Measurements from ENCODE around the gene OPCML. TPM values are rescaled to one million over a fixed set of nuclear protein-coding genes. Genes with fewer than 3 reads are reported as not detected.
A peak's percentile ranks its signal among the peaks of the same experiment; 100 is the strongest.

Gene OPCML
- total and polyA plus RNA-seq, 2 experiments from 2014 or later = 0.21 to 0.51 TPM

DNA sequence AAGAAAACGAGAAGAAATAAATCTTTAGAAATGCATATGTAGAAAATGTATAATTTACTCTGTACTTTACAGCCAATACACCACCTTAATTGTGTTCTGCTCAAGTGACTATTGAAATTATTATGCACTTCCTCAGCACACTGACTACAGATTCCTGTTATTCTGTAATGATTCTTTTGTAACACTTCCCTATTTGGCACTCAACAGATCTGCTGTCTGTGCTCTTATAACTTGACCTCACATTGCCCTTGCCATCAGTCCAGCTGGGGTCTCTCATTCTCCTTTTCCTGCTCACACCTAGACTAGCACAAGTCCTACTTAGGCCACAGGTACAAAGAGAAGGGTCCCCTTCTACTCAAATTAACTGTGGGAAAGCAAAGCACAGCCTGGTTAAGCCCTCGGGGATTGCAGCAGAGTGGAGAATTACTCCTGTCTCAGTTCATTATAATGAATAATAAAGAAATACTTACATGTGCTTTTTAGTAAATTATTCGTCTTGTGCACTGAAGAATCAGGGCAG, 860.4 kb downstream of the OPCML start:
- Histone ChIP-seq H3K27me3 (no peaks in the 10 kb centered on the region), H3K27ac (no peak overlapping the region), H3K36me3 (no peaks in the 10 kb centered on the region)

DNA sequence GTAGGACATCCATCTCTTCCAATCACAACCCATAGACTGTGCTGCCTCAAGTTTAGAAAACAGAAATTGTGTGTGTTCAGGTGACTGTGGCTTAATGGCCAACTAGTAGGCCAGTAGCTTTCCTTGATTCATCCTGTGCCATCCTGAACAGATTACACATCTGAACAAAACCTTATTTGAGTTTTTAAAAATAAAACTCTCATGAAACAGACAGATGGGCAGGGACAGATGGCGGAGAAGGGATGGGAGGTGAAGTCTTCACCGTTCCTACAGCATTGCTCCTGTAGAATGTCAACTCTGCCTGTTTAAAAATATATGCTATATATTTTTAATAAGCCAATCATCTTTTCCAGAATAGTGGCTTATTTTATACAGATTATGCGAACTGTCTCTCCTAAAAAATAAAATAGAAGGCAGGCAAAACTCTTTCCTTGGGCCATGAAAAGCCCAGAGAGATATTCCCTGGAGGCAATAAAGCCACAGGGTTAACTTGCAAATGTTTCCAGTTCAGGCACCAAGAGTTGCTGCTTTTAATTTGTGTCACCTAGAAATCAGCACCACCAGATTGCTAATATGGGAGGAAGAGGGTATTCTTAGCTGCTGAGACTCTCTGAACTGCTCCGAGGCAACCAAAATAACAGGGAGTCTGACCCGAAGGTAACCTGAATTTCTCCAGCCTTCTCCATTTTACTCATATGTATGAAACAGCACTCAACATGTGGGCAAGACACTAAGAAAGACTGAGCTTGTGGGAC, 861.2 kb downstream of the OPCML start:
- Histone ChIP-seq H3K36me3 (no peaks in the 10 kb centered on the region), H3K9me3 (ENCODE audit: low read depth) (no peaks in the 10 kb centered on the region), H3K4me3 (no peak overlapping the region), H3K4me1 (ENCODE audit: low read depth) (peaks cover 19% of the 10 kb centered on the region), H3K27ac (no peak overlapping the region), H3K27me3 (no peaks in the 10 kb centered on the region)
- no peak for DNase-seq (ENCODE audit: low read depth in 1 of 2, low spot score in 1 of 2)
- TF ChIP-seq, protein P1, sequence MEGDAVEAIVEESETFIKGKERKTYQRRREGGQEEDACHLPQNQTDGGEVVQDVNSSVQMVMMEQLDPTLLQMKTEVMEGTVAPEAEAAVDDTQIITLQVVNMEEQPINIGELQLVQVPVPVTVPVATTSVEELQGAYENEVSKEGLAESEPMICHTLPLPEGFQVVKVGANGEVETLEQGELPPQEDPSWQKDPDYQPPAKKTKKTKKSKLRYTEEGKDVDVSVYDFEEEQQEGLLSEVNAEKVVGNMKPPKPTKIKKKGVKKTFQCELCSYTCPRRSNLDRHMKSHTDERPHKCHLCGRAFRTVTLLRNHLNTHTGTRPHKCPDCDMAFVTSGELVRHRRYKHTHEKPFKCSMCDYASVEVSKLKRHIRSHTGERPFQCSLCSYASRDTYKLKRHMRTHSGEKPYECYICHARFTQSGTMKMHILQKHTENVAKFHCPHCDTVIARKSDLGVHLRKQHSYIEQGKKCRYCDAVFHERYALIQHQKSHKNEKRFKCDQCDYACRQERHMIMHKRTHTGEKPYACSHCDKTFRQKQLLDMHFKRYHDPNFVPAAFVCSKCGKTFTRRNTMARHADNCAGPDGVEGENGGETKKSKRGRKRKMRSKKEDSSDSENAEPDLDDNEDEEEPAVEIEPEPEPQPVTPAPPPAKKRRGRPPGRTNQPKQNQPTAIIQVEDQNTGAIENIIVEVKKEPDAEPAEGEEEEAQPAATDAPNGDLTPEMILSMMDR (IDR thresholded peaks at IDR 0.05; ENCODE audit: low read depth, low read length) = no peak

More for the DNA sequence above, 860.4 kb downstream of the OPCML start:
- Histone ChIP-seq H3K9me3 (ENCODE audit: low read depth) (no peaks in the 10 kb centered on the region), H3K4me3 (no peak overlapping the region), H3K4me1 (ENCODE audit: low read depth) (peaks cover 19% of the 10 kb centered on the region)
- TF ChIP-seq, protein P1 (IDR thresholded peaks at IDR 0.05; ENCODE audit: low read depth, low read length) = no peak
- peak in 1 of 2 donors; percentile 32 for DNase-seq (ENCODE audit: low read depth in 1 of 2, low spot score in 1 of 2)

DNA sequence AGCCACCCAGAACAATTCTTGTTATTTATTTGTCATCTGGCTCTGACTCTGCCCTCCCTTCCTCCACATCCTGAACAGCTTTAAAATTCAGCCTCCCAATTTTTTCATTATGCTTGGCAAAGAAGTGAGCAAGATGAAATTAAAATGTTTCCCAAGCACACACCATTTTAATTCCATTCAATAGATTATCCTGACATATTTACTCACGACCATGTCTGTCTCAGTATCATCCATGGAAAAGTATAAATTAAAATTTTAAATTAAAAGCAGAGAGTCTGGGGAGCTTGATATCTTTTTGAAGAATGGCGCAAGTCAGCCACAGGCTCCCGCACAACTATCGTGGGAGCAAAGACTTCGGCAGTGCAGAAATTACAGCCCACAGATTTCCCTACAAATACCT, 862.4 kb downstream of the OPCML start:
- H3K27ac ChIP-seq = no peak overlapping the region
- no peak for DNase-seq (ENCODE audit: low read depth in 1 of 2, low spot score in 1 of 2)
- H3K36me3 ChIP-seq = no peaks in the 10 kb centered on the region
- H3K4me3 ChIP-seq = no peak overlapping the region
- no peaks in the 10 kb centered on the region for H3K9me3 ChIP-seq (ENCODE audit: low read depth)
- H3K4me1 ChIP-seq (ENCODE audit: low read depth) = peaks cover 22% of the 10 kb centered on the region
- no peaks in the 10 kb centered on the region for H3K27me3 ChIP-seq
- TF ChIP-seq, protein P1 (IDR thresholded peaks at IDR 0.05; ENCODE audit: low read depth, low read length) = no peak

DNA sequence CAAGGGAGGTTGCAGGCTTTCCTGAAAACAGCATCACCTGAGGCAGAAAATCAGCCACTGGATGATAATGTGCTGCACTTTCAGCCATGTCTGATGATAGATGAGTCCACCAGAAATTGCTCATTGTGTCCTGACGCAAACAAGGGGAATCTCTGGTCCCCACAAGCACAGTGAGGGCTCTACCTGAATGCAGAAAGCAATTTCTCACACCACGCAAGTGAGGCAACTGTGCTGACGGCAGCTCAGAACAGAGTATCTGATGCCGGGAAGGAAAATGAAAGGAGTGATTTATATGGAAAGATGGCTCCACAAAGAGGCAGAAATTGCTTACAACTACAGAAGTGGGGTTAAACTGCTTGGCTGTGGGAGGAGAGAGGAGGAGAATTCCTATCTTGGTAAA, 867.1 kb downstream of the OPCML start:
- no peaks in the 10 kb centered on the region for H3K36me3 ChIP-seq
- H3K4me3 ChIP-seq = no peak overlapping the region
- no peak overlapping the region for H3K27ac ChIP-seq
- DNase-seq (ENCODE audit: low read depth in 1 of 2, low spot score in 1 of 2) = no peak
- H3K9me3 ChIP-seq (ENCODE audit: low read depth) = no peaks in the 10 kb centered on the region
- TF ChIP-seq, protein P1 (IDR thresholded peaks at IDR 0.05; ENCODE audit: low read depth, low read length) = no peak
- peaks cover 17% of the 10 kb centered on the region for H3K4me1 ChIP-seq (ENCODE audit: low read depth)
- H3K27me3 ChIP-seq = no peaks in the 10 kb centered on the region

DNA sequence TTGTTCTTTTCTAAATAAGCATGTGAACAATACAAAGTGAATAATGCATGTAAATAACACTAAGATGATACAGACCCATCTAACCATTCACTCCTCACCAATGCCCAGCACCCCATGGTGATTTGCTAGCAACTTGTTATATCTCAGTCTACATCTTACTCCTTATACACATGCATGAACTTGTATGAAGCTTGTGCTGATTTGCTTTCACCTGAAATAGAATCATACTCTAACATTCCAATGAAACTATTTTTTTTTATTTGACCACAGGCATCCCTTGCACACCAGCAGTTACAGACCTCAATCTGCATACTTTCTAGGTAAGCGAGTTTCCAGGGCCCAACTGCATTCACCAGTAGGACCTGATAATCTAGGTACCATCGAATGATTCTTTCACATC, 873.6 kb downstream of the OPCML start:
- Histone ChIP-seq H3K9me3 (ENCODE audit: low read depth) (no peaks in the 10 kb centered on the region), H3K27me3 (no peaks in the 10 kb centered on the region), H3K4me3 (no peak overlapping the region), H3K36me3 (no peaks in the 10 kb centered on the region), H3K4me1 (ENCODE audit: low read depth) (peaks cover 10% of the 10 kb centered on the region), H3K27ac (no peak overlapping the region)
- no peak for DNase-seq (ENCODE audit: low read depth in 1 of 2, low spot score in 1 of 2)
- TF ChIP-seq, protein P1 (IDR thresholded peaks at IDR 0.05; ENCODE audit: low read depth, low read length) = no peak

Measured in cardiac muscle cell (in vitro differentiated cells and primary cell).